K562 (cell line): Measurements from ENCODE around the gene SYVN1.

Experiments
- BACH1 ChIP-seq: fragments of 200-800 bp; sonication (Bioruptor generic); IDR thresholded peaks from 2 replicates; pipeline ENCODE4 v1.6.1; 2016; ENCODE audit warnings: missing genetic modification characterization, missing compliant biosample characterization
- CHD7 ChIP-seq: fragments of 200-600 bp; sonication (generic); IDR thresholded peaks from one replicate; pipeline ENCODE4 v1.6.1; 2012; ENCODE audit warnings: mild to moderate bottlenecking, low read depth, low read length, inconsistent platforms
- CTCF ChIP-seq, 3 experiments: IDR thresholded peaks in 2 of 3; conservative IDR thresholded peaks in 1 of 3; 2 replicates each; pipeline ENCODE4 v1.5.1; 2011 to 2012; ENCODE audit warnings: low read length in 3 of 3, mild to moderate bottlenecking in 3 of 3, control low read depth in 2 of 3, improper control_type of control experiment in 1 of 3, inconsistent platforms in 1 of 3, low read depth in 1 of 3, mixed read lengths in 1 of 3, moderate library complexity in 1 of 3; ENCODE audit not compliant: insufficient read depth in 2 of 3
- HLTF ChIP-seq: fragments of 450-650 bp; IDR thresholded peaks from 2 replicates; pipeline ENCODE4 v1.6.1; 2016
- POLR2A ChIP-seq: fragments of 450-650 bp; conservative IDR thresholded peaks from 2 replicates; pipeline ENCODE4 v1.6.1; 2016
- SRF ChIP-seq, 2 experiments: fragments of 250-450, 450-650 bp in 1 of 2; sonication (Bioruptor Pico) in 1 of 2; sonication (generic) in 1 of 2; formaldehyde crosslinking; IDR thresholded peaks; 2 replicates each; pipeline versions ENCODE4 v1.5.0 to v1.5.1; 2020 to 2022; ENCODE audit warnings: mild to moderate bottlenecking in 1 of 2, missing genetic modification reagents in 1 of 2
- TCF3 ChIP-seq: sonication (generic); formaldehyde crosslinking; IDR thresholded peaks from 2 replicates; pipeline ENCODE4 v1.4.0; 2020; ENCODE audit warnings: mild to moderate bottlenecking, missing genetic modification reagents
- TCF7L2 ChIP-seq: fragments of 150-350 bp; IDR thresholded peaks from 2 replicates; pipeline ENCODE4 v1.6.1; 2016; ENCODE audit warnings: low read depth, mild to moderate bottlenecking, low read length, moderate library complexity
- ZBTB17 ChIP-seq: fragments of 450-650 bp; formaldehyde crosslinking; IDR thresholded peaks from 2 replicates; pipeline ENCODE4 v1.4.0; 2020; ENCODE audit warnings: mild to moderate bottlenecking
- ZNF830 ChIP-seq: fragments of 250-450 bp; sonication (Bioruptor Pico); IDR thresholded peaks from 2 replicates; pipeline ENCODE4 v1.5.0; 2021; ENCODE audit warnings: mild to moderate bottlenecking
- ZZZ3 ChIP-seq: fragments of 450-650 bp; IDR thresholded peaks from 2 replicates; pipeline ENCODE4 v1.6.1; 2016; ENCODE audit warnings: antibody characterized with exemption, mild to moderate bottlenecking, moderate library complexity
- TF ChIP-seq, protein P1 (sequence below): fragments of 250-450 bp; sonication (Bioruptor Pico); IDR thresholded peaks from 2 replicates; pipeline ENCODE4 v1.5.0; 2020; ENCODE audit warnings: mild to moderate bottlenecking, borderline replicate concordance
- TF ChIP-seq, protein P2 (sequence below): fragments of 250-450 bp; sonication (Bioruptor Pico); IDR thresholded peaks from 2 replicates; pipeline ENCODE4 v1.8.0; 2021; ENCODE audit warnings: moderate library complexity, mild to moderate bottlenecking, inconsistent platforms
- TF ChIP-seq, protein P3 (sequence below): sonication (generic); formaldehyde crosslinking; IDR thresholded peaks from 2 replicates; pipeline ENCODE4 v1.8.1; 2023; ENCODE audit warnings: mild to moderate bottlenecking, missing genetic modification reagents

GRCh38 chr11:65124480-65125196, 9.7 kb downstream of the SYVN1 start:
- TF ChIP-seq ZZZ3 (no peak), CHD7 (no peak), TCF7L2 (no peak), POLR2A (no peak), BACH1 (no peak), SRF (CRISPR knock-in tag; IDR thresholded peaks at IDR 0.05) (no peak), ZNF830 (CRISPR knock-in tag) (no peak), TCF3 (CRISPR knock-in tag) (no peak), CTCF (IDR thresholded peaks at IDR 0.05 in 2 of 3, conservative IDR thresholded peaks at IDR 0.05 in 1 of 3; ENCODE audit: insufficient read depth in 2 of 3, low read depth in 1 of 3, low read length in 3 of 3) (no peak), HLTF (no peak), ZBTB17 (CRISPR knock-in tag) (no peak)
- TF ChIP-seq, protein P1, sequence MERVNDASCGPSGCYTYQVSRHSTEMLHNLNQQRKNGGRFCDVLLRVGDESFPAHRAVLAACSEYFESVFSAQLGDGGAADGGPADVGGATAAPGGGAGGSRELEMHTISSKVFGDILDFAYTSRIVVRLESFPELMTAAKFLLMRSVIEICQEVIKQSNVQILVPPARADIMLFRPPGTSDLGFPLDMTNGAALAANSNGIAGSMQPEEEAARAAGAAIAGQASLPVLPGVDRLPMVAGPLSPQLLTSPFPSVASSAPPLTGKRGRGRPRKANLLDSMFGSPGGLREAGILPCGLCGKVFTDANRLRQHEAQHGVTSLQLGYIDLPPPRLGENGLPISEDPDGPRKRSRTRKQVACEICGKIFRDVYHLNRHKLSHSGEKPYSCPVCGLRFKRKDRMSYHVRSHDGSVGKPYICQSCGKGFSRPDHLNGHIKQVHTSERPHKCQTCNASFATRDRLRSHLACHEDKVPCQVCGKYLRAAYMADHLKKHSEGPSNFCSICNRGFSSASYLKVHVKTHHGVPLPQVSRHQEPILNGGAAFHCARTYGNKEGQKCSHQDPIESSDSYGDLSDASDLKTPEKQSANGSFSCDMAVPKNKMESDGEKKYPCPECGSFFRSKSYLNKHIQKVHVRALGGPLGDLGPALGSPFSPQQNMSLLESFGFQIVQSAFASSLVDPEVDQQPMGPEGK (CRISPR knock-in tag) = no peak
- TF ChIP-seq, protein P2, sequence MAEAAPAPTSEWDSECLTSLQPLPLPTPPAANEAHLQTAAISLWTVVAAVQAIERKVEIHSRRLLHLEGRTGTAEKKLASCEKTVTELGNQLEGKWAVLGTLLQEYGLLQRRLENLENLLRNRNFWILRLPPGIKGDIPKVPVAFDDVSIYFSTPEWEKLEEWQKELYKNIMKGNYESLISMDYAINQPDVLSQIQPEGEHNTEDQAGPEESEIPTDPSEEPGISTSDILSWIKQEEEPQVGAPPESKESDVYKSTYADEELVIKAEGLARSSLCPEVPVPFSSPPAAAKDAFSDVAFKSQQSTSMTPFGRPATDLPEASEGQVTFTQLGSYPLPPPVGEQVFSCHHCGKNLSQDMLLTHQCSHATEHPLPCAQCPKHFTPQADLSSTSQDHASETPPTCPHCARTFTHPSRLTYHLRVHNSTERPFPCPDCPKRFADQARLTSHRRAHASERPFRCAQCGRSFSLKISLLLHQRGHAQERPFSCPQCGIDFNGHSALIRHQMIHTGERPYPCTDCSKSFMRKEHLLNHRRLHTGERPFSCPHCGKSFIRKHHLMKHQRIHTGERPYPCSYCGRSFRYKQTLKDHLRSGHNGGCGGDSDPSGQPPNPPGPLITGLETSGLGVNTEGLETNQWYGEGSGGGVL = no peak
- TF ChIP-seq, protein P3, sequence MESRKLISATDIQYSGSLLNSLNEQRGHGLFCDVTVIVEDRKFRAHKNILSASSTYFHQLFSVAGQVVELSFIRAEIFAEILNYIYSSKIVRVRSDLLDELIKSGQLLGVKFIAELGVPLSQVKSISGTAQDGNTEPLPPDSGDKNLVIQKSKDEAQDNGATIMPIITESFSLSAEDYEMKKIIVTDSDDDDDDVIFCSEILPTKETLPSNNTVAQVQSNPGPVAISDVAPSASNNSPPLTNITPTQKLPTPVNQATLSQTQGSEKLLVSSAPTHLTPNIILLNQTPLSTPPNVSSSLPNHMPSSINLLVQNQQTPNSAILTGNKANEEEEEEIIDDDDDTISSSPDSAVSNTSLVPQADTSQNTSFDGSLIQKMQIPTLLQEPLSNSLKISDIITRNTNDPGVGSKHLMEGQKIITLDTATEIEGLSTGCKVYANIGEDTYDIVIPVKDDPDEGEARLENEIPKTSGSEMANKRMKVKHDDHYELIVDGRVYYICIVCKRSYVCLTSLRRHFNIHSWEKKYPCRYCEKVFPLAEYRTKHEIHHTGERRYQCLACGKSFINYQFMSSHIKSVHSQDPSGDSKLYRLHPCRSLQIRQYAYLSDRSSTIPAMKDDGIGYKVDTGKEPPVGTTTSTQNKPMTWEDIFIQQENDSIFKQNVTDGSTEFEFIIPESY (CRISPR knock-in tag) = no peak
